ENCODE results near the gene NBEA. TPM values are rescaled to one million over a fixed set of nuclear protein-coding genes. Genes with fewer than 3 reads are reported as not detected.

The NBEA gene
- total and polyA plus RNA-seq, 2 experiments from 2014 or later = 9.1 to 29.1 TPM

GRCh38 chr13:35354285-35354684, 412.2 kb downstream of the NBEA start:
- ATAC-seq (no peak), DNase-seq (ENCODE audit: low spot score) (no peak)
- H3K9me3 Mint-ChIP-seq = no peaks in the 10 kb centered on the region
- H3K79me2 ChIP-seq (replicated peaks; ENCODE audit: insufficient read depth) = no peaks in the 10 kb centered on the region
- no peaks in the 10 kb centered on the region for H3K4me1 ChIP-seq (ENCODE audit: insufficient read depth)
- H3K27me3 ChIP-seq (ENCODE audit: insufficient read depth) = no peaks in the 10 kb centered on the region
- H3K4me1 Mint-ChIP-seq = no peaks in the 10 kb centered on the region
- no peak overlapping the region for H2AFZ ChIP-seq
- no peaks in the 10 kb centered on the region for H3F3A ChIP-seq (replicated peaks; ENCODE audit: low read depth)
- H3K4me3 Mint-ChIP-seq = no peak overlapping the region
- no peak overlapping the region for H3K27ac ChIP-seq (ENCODE audit: low read depth)
- H3K9me2 ChIP-seq (ENCODE audit: insufficient read depth) = no peaks in the 10 kb centered on the region
- TF ChIP-seq ZNF462 (CRISPR knock-in tag; IDR thresholded peaks at IDR 0.05) (no peak), POLR2AphosphoS5 (IDR thresholded peaks at IDR 0.05; ENCODE audit: low read depth) (no peak), EZH2 (IDR thresholded peaks at IDR 0.05; ENCODE audit: low read depth, unreplicated experiment) (no peak), ZNF331 (CRISPR knock-in tag; IDR thresholded peaks at IDR 0.05; ENCODE audit: low read depth) (no peak), STAT1 (IDR thresholded peaks at IDR 0.05; ENCODE audit: unreplicated experiment) (no peak), EZH2phosphoT487 (IDR thresholded peaks at IDR 0.05; ENCODE audit: unreplicated experiment) (no peak), REST (IDR thresholded peaks at IDR 0.05; ENCODE audit: unreplicated experiment) (no peak), ZNF114 (CRISPR knock-in tag; IDR thresholded peaks at IDR 0.05) (no peak), ETS1 (IDR thresholded peaks at IDR 0.05) (no peak), NANOG (IDR thresholded peaks at IDR 0.05; ENCODE audit: borderline replicate concordance) (no peak), CREB1 (CRISPR knock-in tag; IDR thresholded peaks at IDR 0.05; ENCODE audit: low read depth) (no peak)
- H3K27ac Mint-ChIP-seq = no peak overlapping the region
- peaks cover 2% of the 10 kb centered on the region; the same call in 1 of the 3 replicates for H3K36me3 Mint-ChIP-seq (ENCODE audit: low read depth)
- H3K27me3 Mint-ChIP-seq (ENCODE audit: insufficient read depth, low read depth, poor library complexity) = peaks cover 2% of the 10 kb centered on the region
- H3K4me2 ChIP-seq = no peak overlapping the region
- H3K4me3 ChIP-seq = no peak overlapping the region
- H4K20me1 ChIP-seq (replicated peaks; ENCODE audit: insufficient read depth) = no peaks in the 10 kb centered on the region
- H3K36me3 ChIP-seq (ENCODE audit: insufficient read depth) = no peaks in the 10 kb centered on the region

Measured in GM23338 (cell line).